Liver (tissue), 9 donors: Measurements from ENCODE around the gene KRTAP1-1. TPM values are rescaled to one million over a fixed set of nuclear protein-coding genes. Genes with fewer than 3 reads are reported as not detected.

Experiments
- DNase-seq: peaks from one replicate; pipeline ENCODE4 v3.0.0-alpha.2; 2017; ENCODE audit warnings: low spot score
- H3K27ac ChIP-seq, 2 donors: one replicate each; pipeline ENCODE4 v1.7.0; 2013; ENCODE audit warnings: inconsistent platforms in 2 of 2, low read length in 2 of 2, control low read depth in 1 of 2, low read depth in 1 of 2, mild to moderate bottlenecking in 1 of 2
- H3K27me3 ChIP-seq, 4 donors: one replicate each; pipeline versions ENCODE4 v1.6.1 to v1.7.0; 2013; ENCODE audit warnings: low read length in 3 of 4, inconsistent platforms in 1 of 4, mild to moderate bottlenecking in 1 of 4, moderate library complexity in 1 of 4; ENCODE audit not compliant: control insufficient read depth in 4 of 4, insufficient read depth in 4 of 4
- H3K36me3 ChIP-seq, 4 donors: one replicate each; pipeline versions ENCODE4 v1.6.1 to v1.7.0; 2013; ENCODE audit warnings: low read length in 3 of 4, mild to moderate bottlenecking in 3 of 4, low read depth in 1 of 4, moderate library complexity in 1 of 4; ENCODE audit not compliant: control insufficient read depth in 4 of 4, insufficient read depth in 3 of 4
- H3K4me1 ChIP-seq, 4 donors: one replicate each; pipeline versions ENCODE4 v1.6.1 to v1.7.0; 2013; ENCODE audit warnings: low read length in 3 of 4, mild to moderate bottlenecking in 3 of 4, moderate library complexity in 1 of 4; ENCODE audit not compliant: control insufficient read depth in 4 of 4, insufficient read depth in 4 of 4
- H3K4me3 ChIP-seq, 3 donors: one replicate each; pipeline versions ENCODE4 v1.6.1 to v1.7.0; 2013; ENCODE audit warnings: low read length in 3 of 3, control low read depth in 1 of 3, low read depth in 1 of 3, mild to moderate bottlenecking in 1 of 3
- H3K9ac ChIP-seq, 2 donors: one replicate each; pipeline ENCODE4 v1.7.0; 2013; ENCODE audit warnings: low read length in 2 of 2, mild to moderate bottlenecking in 2 of 2, moderate library complexity in 2 of 2, control low read depth in 1 of 2, low read depth in 1 of 2
- H3K9me3 ChIP-seq, 4 donors: one replicate each; pipeline versions ENCODE4 v1.6.1 to v1.7.0; 2013; ENCODE audit warnings: low read length in 3 of 4; ENCODE audit not compliant: control insufficient read depth in 4 of 4
- EGR1 ChIP-seq, 2 donors: IDR thresholded peaks; 2 replicates each; pipeline ENCODE4 v1.6.1; 2016 to 2018; ENCODE audit warnings: antibody characterized with exemption in 2 of 2, low read depth in 2 of 2
- FOXA1 ChIP-seq: IDR thresholded peaks from 2 replicates; pipeline ENCODE4 v1.6.1; 2016; ENCODE audit warnings: antibody characterized with exemption
- FOXA2 ChIP-seq: IDR thresholded peaks from 2 replicates; pipeline ENCODE4 v1.6.1; 2016; ENCODE audit warnings: antibody characterized with exemption
- GABPA ChIP-seq, 2 donors: IDR thresholded peaks in 1 of 2; conservative IDR thresholded peaks in 1 of 2; 2 replicates each; pipeline ENCODE4 v1.6.1; 2016; ENCODE audit warnings: antibody characterized with exemption in 2 of 2, mild to moderate bottlenecking in 1 of 2, moderate library complexity in 1 of 2
- HNF4A ChIP-seq, 2 donors: conservative IDR thresholded peaks; 2 replicates each; pipeline ENCODE4 v1.6.1; 2016; ENCODE audit warnings: antibody characterized with exemption in 2 of 2, mild to moderate bottlenecking in 2 of 2
- HNF4G ChIP-seq: IDR thresholded peaks from 2 replicates; pipeline ENCODE4 v1.6.1; 2016; ENCODE audit warnings: antibody characterized with exemption
- JUND ChIP-seq, 2 donors: IDR thresholded peaks; 2 replicates each; pipeline ENCODE4 v1.6.1; 2016; ENCODE audit warnings: antibody characterized with exemption in 2 of 2
- NR2F2 ChIP-seq: IDR thresholded peaks from 2 replicates; pipeline ENCODE4 v1.6.1; 2016; ENCODE audit warnings: antibody characterized with exemption
- RAD21 ChIP-seq, 2 donors: IDR thresholded peaks; 2 replicates each; pipeline ENCODE4 v1.6.1; 2016; ENCODE audit warnings: antibody characterized with exemption in 2 of 2, mild to moderate bottlenecking in 2 of 2
- RXRA ChIP-seq, 2 donors: IDR thresholded peaks; 2 replicates each; pipeline ENCODE4 v1.6.1; 2017 to 2018; ENCODE audit warnings: antibody characterized with exemption in 2 of 2, mild to moderate bottlenecking in 1 of 2
- SP1 ChIP-seq: IDR thresholded peaks from 2 replicates; pipeline ENCODE4 v1.6.1; 2018; ENCODE audit warnings: antibody characterized with exemption, mild to moderate bottlenecking
- TAF1 ChIP-seq: conservative IDR thresholded peaks from 2 replicates; pipeline ENCODE4 v1.6.1; 2016; ENCODE audit warnings: antibody characterized with exemption, mild to moderate bottlenecking
- YY1 ChIP-seq: IDR thresholded peaks from 2 replicates; pipeline ENCODE4 v1.6.1; 2016; ENCODE audit warnings: antibody characterized with exemption, mild to moderate bottlenecking
- WGBS: extraction: QIAGEN DNeasy Blood & Tissue Kit; methylation state at CpG from one replicate; pipeline ENCODE4 v1.1.7; 2013; 5-methylcytosine and 5-hydroxymethylcytosine counted together
- polyA plus RNA-seq, 2 donors: library from polyadenylated mRNA; stranded (reverse) in 1 of 2; unstranded in 1 of 2; fragments of 200-250 nt in 1 of 2; fragments of >200 nt in 1 of 2; fragmentation: Nextera tagmentation in 1 of 2; extraction: Ambion mirVana in 1 of 2; gene quantifications; one replicate each; pipeline versions ENCODE4 v1.2.1 to v1.2.3, GENCODE V29; 2013 to 2015
- total RNA-seq, 2 donors: library from RNA; depleted of rRNA; stranded (reverse); fragments of >200 nt; gene quantifications; one replicate each; pipeline ENCODE4 v1.2.3, GENCODE V29; 2014
- TF ChIP-seq, protein P1 (sequence below): IDR thresholded peaks from 2 replicates; pipeline ENCODE4 v1.6.1; 2016; ENCODE audit warnings: antibody characterized with exemption, mild to moderate bottlenecking
- TF ChIP-seq, protein P2 (sequence below): IDR thresholded peaks from 2 replicates; pipeline ENCODE4 v1.6.1; 2016; ENCODE audit warnings: antibody characterized with exemption
- TF ChIP-seq, protein P3 (sequence below): fragments of 150-350 bp; IDR thresholded peaks from 2 replicates; pipeline ENCODE4 v1.5.1; 2017; ENCODE audit warnings: improper control_type of control experiment, low read depth, low read length; ENCODE audit not compliant: missing input control
- TF ChIP-seq, protein P4 (sequence below): IDR thresholded peaks from 2 replicates; pipeline ENCODE4 v1.6.1; 2016; ENCODE audit warnings: antibody characterized with exemption
- TF ChIP-seq, protein P5 (sequence below): IDR thresholded peaks from 2 replicates; pipeline ENCODE4 v1.6.1; 2016; ENCODE audit warnings: antibody characterized with exemption
- donor health status: healthy.
- donor health status: healthy.
- donor health status: healthy.
- donor health status: healthy.
- donor health status: healthy.

KRTAP1-1 gene
- total and polyA plus RNA-seq, 4 donors: not detected

DNA sequence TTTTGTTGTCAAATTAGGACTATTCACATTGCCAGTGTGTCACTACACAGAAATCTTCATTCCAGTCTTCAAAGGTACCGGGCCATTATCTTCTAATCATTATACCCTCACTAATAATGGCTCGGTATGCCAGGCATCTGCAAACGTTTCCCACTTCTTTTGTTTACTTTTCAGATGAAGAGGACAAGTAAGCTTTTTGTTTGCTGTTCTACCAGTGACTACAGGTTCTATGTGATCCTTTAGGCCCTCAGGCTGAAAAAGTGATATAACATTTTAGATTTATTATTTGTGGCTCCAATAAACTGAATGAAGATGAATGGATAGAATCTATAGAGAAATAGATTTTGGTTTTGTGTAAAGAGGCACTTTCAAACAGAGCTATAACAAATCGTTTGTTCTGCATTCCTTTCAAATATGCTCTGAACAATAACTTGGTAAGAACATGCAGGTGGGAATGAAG lies 31.9 kb downstream of the KRTAP1-1 start:
- Histone ChIP-seq H3K9ac (no peak overlapping the region), H3K9me3 (no peaks in the 10 kb centered on the region), H3K4me3 (no peak overlapping the region), H3K27ac (no peak overlapping the region), H3K4me1 (no peaks in the 10 kb centered on the region), H3K27me3 (peaks cover 0 to 2% (median 0%) of the 10 kb centered on the region in 4 donors), H3K36me3 (no peaks in the 10 kb centered on the region)
- 42% methylated on average over 4 of the region's 4 CpGs for WGBS
- no peak for DNase-seq
- TF ChIP-seq, protein P1, sequence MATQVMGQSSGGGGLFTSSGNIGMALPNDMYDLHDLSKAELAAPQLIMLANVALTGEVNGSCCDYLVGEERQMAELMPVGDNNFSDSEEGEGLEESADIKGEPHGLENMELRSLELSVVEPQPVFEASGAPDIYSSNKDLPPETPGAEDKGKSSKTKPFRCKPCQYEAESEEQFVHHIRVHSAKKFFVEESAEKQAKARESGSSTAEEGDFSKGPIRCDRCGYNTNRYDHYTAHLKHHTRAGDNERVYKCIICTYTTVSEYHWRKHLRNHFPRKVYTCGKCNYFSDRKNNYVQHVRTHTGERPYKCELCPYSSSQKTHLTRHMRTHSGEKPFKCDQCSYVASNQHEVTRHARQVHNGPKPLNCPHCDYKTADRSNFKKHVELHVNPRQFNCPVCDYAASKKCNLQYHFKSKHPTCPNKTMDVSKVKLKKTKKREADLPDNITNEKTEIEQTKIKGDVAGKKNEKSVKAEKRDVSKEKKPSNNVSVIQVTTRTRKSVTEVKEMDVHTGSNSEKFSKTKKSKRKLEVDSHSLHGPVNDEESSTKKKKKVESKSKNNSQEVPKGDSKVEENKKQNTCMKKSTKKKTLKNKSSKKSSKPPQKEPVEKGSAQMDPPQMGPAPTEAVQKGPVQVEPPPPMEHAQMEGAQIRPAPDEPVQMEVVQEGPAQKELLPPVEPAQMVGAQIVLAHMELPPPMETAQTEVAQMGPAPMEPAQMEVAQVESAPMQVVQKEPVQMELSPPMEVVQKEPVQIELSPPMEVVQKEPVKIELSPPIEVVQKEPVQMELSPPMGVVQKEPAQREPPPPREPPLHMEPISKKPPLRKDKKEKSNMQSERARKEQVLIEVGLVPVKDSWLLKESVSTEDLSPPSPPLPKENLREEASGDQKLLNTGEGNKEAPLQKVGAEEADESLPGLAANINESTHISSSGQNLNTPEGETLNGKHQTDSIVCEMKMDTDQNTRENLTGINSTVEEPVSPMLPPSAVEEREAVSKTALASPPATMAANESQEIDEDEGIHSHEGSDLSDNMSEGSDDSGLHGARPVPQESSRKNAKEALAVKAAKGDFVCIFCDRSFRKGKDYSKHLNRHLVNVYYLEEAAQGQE: no peak
- no peak for TF ChIP-seq YY1
- no peak for TF ChIP-seq RXRA (IDR thresholded peaks at IDR 0.05)
- no peak for TF ChIP-seq NR2F2
- TF ChIP-seq, protein P2, sequence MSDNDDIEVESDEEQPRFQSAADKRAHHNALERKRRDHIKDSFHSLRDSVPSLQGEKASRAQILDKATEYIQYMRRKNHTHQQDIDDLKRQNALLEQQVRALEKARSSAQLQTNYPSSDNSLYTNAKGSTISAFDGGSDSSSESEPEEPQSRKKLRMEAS: no peak
- no peak for TF ChIP-seq EGR1 (IDR thresholded peaks at IDR 0.05; ENCODE audit: low read depth in 2 of 2)
- no peak for TF ChIP-seq FOXA1
- no peak for TF ChIP-seq HNF4G
- no peak for TF ChIP-seq GABPA (IDR thresholded peaks at IDR 0.05 in 1 of 2, conservative IDR thresholded peaks at IDR 0.05 in 1 of 2)
- TF ChIP-seq JUND (IDR thresholded peaks at IDR 0.05): no peak
- no peak for TF ChIP-seq RAD21 (IDR thresholded peaks at IDR 0.05)
- TF ChIP-seq, protein P3, sequence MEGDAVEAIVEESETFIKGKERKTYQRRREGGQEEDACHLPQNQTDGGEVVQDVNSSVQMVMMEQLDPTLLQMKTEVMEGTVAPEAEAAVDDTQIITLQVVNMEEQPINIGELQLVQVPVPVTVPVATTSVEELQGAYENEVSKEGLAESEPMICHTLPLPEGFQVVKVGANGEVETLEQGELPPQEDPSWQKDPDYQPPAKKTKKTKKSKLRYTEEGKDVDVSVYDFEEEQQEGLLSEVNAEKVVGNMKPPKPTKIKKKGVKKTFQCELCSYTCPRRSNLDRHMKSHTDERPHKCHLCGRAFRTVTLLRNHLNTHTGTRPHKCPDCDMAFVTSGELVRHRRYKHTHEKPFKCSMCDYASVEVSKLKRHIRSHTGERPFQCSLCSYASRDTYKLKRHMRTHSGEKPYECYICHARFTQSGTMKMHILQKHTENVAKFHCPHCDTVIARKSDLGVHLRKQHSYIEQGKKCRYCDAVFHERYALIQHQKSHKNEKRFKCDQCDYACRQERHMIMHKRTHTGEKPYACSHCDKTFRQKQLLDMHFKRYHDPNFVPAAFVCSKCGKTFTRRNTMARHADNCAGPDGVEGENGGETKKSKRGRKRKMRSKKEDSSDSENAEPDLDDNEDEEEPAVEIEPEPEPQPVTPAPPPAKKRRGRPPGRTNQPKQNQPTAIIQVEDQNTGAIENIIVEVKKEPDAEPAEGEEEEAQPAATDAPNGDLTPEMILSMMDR: no peak
- no peak for TF ChIP-seq SP1
- TF ChIP-seq FOXA2: no peak
- TF ChIP-seq, protein P4, sequence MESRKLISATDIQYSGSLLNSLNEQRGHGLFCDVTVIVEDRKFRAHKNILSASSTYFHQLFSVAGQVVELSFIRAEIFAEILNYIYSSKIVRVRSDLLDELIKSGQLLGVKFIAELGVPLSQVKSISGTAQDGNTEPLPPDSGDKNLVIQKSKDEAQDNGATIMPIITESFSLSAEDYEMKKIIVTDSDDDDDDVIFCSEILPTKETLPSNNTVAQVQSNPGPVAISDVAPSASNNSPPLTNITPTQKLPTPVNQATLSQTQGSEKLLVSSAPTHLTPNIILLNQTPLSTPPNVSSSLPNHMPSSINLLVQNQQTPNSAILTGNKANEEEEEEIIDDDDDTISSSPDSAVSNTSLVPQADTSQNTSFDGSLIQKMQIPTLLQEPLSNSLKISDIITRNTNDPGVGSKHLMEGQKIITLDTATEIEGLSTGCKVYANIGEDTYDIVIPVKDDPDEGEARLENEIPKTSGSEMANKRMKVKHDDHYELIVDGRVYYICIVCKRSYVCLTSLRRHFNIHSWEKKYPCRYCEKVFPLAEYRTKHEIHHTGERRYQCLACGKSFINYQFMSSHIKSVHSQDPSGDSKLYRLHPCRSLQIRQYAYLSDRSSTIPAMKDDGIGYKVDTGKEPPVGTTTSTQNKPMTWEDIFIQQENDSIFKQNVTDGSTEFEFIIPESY: no peak
- TF ChIP-seq, protein P5, sequence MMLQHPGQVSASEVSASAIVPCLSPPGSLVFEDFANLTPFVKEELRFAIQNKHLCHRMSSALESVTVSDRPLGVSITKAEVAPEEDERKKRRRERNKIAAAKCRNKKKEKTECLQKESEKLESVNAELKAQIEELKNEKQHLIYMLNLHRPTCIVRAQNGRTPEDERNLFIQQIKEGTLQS: no peak
- TF ChIP-seq TAF1: no peak
- TF ChIP-seq HNF4A (conservative IDR thresholded peaks at IDR 0.05): no peak
